ENCODE measurements around the gene KRTAP2-4.
A peak's percentile ranks its signal among the peaks of the same experiment; 100 is the strongest.

The KRTAP2-4 gene

GRCh38 chr17:41034346-41034935 is 31.2 kb downstream of the KRTAP2-4 start, which contains the start of gene KRTAP1-3:
KRTAP1-3 (minus strand) TSS chr17:41034874; CDS start chr17:41034821, 53 bp downstream.
- peak; percentile 34 to 74 for DNase-seq

GRCh38 chr17:41029633-41030245 is 35.9 kb downstream of the KRTAP2-4 start, which contains the start of gene KRTAP1-4:
KRTAP1-4 (minus strand) TSS chr17:41030195; CDS start chr17:41030078, 117 bp downstream.
- DNase-seq = no peak

GRCh38 chr17:41026715-41027471 is 38.8 kb downstream of the KRTAP2-4 start, which contains the start of gene KRTAP1-5:
KRTAP1-5 (minus strand) TSS chr17:41027208; CDS start chr17:41027155, 53 bp downstream.
- no peak for DNase-seq

- DNase-seq = no peak
These were observed 41.0 kb downstream of the KRTAP2-4 start for GRCh38 chr17:41024697-41025096.

GRCh38 chr17:41020336-41020735 is 45.3 kb downstream of the KRTAP2-4 start:
- no peak for DNase-seq

- no peak for DNase-seq
These were observed 46.3 kb downstream of the KRTAP2-4 start for GRCh38 chr17:41019415-41019814.

DNA sequence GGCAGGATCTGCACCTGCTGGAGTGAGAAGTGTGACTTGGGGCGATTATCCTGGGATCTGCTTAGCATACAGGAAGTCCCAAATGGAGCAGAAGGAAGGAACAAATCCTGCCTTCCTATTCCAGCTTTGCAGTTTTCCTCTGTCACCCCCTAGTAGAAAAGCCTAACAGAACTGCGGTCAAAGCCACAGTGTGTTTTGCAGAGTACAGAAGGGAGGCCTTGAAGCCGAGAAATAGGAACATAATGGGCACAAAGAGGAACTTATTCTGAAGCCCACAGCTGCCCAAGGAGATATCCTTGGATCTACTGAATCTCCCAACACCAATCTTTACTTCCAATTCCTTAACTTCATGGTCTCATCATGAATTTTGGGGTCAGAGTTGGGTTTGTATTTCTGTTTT is 47.1 kb downstream of the KRTAP2-4 start:
- no peak for DNase-seq

- no peak for DNase-seq
These were observed 49.0 kb downstream of the KRTAP2-4 start for GRCh38 chr17:41016578-41017215.

GRCh38 chr17:41015454-41015853 is 50.2 kb downstream of the KRTAP2-4 start:
- no peak for DNase-seq

Data from NCI-H2081 (cell line).